ENCODE measurements around the gene HABP2.

DNA sequence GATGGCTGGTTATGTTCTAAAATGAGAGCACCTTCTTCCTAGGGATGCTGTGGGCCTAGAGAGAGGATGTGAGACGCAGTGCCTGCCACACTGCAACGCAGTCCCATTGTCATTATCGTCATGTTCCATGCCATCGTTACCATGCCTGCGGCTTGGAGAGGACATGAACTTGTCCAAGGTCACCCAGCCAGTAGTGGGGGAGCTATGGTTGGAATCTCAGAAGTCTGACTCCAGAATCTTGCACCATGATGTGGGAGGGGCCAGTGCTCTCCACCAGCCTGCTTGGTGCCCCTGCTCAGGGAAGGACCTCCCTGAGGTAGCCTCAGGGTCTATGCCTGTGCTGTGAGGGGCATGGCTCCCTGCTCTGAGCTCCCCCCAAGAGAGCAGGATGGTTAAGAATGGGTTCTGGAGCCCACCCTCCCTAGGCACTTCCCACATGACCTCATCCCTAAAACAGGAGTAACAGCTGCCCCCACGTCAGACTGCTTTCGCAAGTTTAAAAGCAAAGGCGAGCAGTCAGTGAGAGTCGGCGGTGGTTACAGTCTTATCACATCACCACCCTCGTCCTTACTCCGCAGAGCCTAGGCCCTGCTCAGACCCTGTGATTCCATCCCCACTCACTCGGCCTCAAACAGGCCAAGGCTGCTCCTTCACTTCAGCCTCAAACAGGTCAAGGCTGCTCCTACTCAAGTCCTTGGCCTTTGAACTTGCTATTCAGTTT is 50.4 kb downstream of the HABP2 start:
- TF ChIP-seq, protein P1, sequence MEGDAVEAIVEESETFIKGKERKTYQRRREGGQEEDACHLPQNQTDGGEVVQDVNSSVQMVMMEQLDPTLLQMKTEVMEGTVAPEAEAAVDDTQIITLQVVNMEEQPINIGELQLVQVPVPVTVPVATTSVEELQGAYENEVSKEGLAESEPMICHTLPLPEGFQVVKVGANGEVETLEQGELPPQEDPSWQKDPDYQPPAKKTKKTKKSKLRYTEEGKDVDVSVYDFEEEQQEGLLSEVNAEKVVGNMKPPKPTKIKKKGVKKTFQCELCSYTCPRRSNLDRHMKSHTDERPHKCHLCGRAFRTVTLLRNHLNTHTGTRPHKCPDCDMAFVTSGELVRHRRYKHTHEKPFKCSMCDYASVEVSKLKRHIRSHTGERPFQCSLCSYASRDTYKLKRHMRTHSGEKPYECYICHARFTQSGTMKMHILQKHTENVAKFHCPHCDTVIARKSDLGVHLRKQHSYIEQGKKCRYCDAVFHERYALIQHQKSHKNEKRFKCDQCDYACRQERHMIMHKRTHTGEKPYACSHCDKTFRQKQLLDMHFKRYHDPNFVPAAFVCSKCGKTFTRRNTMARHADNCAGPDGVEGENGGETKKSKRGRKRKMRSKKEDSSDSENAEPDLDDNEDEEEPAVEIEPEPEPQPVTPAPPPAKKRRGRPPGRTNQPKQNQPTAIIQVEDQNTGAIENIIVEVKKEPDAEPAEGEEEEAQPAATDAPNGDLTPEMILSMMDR (IDR thresholded peaks at IDR 0.05): no peak
- TF ChIP-seq POLR2A (IDR thresholded peaks at IDR 0.05) (no peak), POLR2AphosphoS5 (IDR thresholded peaks at IDR 0.05) (no peak)

Data from suprapubic skin (tissue), 4 donors.